ENCODE data around the gene ABL1.

The ABL1 gene

GRCh38 chr9:130935648-130936271 lies 100.7 kb downstream of the ABL1 start:
- DNase-seq = no peak

GRCh38 chr9:130936285-130937117 lies 101.4 kb downstream of the ABL1 start:
- no peak for DNase-seq

All from GDM1 (cell line).